T-helper 1 cell (primary cell): ENCODE results near the gene AGBL4.

ENCODE experiments used
- DNase-seq, 5 donors: peaks; one replicate each; pipeline ENCODE4 v3.0.0-alpha.2; 2012 to 2020

Gene AGBL4

GRCh38 chr1:48876330-48876785, 1147.4 kb downstream of the AGBL4 start:
- no peak for DNase-seq

- DNase-seq, result no peak
Observed at GRCh38 chr1:48875552-48876329, 1148.0 kb downstream of the AGBL4 start.

GRCh38 chr1:48873944-48874343, 1149.8 kb downstream of the AGBL4 start:
- DNase-seq, result no peak

GRCh38 chr1:48870596-48870995, 1153.2 kb downstream of the AGBL4 start:
- DNase-seq, result no peak

- no peak for DNase-seq
Observed at GRCh38 chr1:48869116-48869893, 1154.4 kb downstream of the AGBL4 start.

- DNase-seq, result no peak
Observed at GRCh38 chr1:48864913-48865312, 1158.8 kb downstream of the AGBL4 start.

GRCh38 chr1:48859456-48859855, 1164.3 kb downstream of the AGBL4 start:
- DNase-seq, result no peak

- DNase-seq, result no peak
Observed at GRCh38 chr1:48858200-48858920, 1165.4 kb downstream of the AGBL4 start.

GRCh38 chr1:48853006-48853405, 1170.7 kb downstream of the AGBL4 start:
- no peak for DNase-seq

- no peak for DNase-seq
Observed at GRCh38 chr1:48851638-48852037, 1172.1 kb downstream of the AGBL4 start.

- DNase-seq, result no peak
Observed at GRCh38 chr1:48848035-48848434, 1175.7 kb downstream of the AGBL4 start.

- DNase-seq, result no peak
Observed at GRCh38 chr1:48846441-48846840, 1177.3 kb downstream of the AGBL4 start.

GRCh38 chr1:48844187-48844586, 1179.6 kb downstream of the AGBL4 start:
- DNase-seq, result no peak

GRCh38 chr1:48841966-48842365, 1181.8 kb downstream of the AGBL4 start:
- DNase-seq, result no peak

GRCh38 chr1:48841461-48841860, 1182.3 kb downstream of the AGBL4 start:
- DNase-seq, result no peak

GRCh38 chr1:48831120-48831978, 1192.4 kb downstream of the AGBL4 start:
- no peak for DNase-seq

GRCh38 chr1:48830715-48831114, 1193.0 kb downstream of the AGBL4 start:
- no peak for DNase-seq

GRCh38 chr1:48829446-48829845, 1194.3 kb downstream of the AGBL4 start:
- DNase-seq, result no peak

- no peak for DNase-seq
Observed at GRCh38 chr1:48823168-48823567, 1200.6 kb downstream of the AGBL4 start.

- no peak for DNase-seq
Observed at GRCh38 chr1:48820491-48820890, 1203.3 kb downstream of the AGBL4 start.

- peak in 1 of 5 donors; percentile 2 for DNase-seq
Observed at GRCh38 chr1:48817505-48818114, 1206.1 kb downstream of the AGBL4 start.

GRCh38 chr1:48810740-48811139, 1213.0 kb downstream of the AGBL4 start:
- no peak for DNase-seq
